GM12892 (cell line): ENCODE results near the gene CSPG4.

Experiments used
- POLR2A ChIP-seq: IDR thresholded peaks from 2 replicates; pipeline ENCODE4 v1.6.1; 2011; ENCODE audit warnings: low read depth, low read length, control low read depth
- POLR2AphosphoS5 ChIP-seq: IDR thresholded peaks from 2 replicates; pipeline ENCODE4 v1.6.1; 2011; ENCODE audit warnings: low read depth, low read length, control low read depth

- TF ChIP-seq POLR2AphosphoS5 (no peak), POLR2A (no peak)
Observed at GRCh38 chr15:75753145-75753544, 40.5 kb upstream of the CSPG4 start.
